HCT116 (cell line): ENCODE data around the gene CYP46A1. TPM values are rescaled to one million over a fixed set of nuclear protein-coding genes. Genes with fewer than 3 reads are reported as not detected.

Experiments
- ATAC-seq: fragments of 200-7000 bp; cut with Tn5 transposase; 2 replicates; pipeline ENCODE4 v1.9.1; 2020; ENCODE audit warnings: mild to moderate bottlenecking, moderate library complexity
- BruUV-seq: library from RNA; stranded (reverse); fragments of 400-500 nt; replicated peaks from 2 replicates; lab custom pipeline; 2021; lab: Mats Ljungman, UMichigan
- CTCF ChIA-PET: fragments of 300-600 bp; sonication (Branson Sonifier 250); formaldehyde crosslinking; loops from one replicate; lab custom pipeline; 2021; ENCODE audit warnings: antibody characterized with exemption; lab: Charles Lee
- POLR2A ChIA-PET: fragments of 300-600, 350-600 bp; sonication (Branson Sonifier 250); formaldehyde crosslinking; loops from one replicate; lab custom pipeline; 2021; ENCODE audit warnings: antibody characterized with exemption; lab: Charles Lee
- RAD21 ChIA-PET, 2 experiments: fragments of 300-600 bp; sonication (Branson Sonifier 250); formaldehyde crosslinking; loops; one replicate each; lab custom pipeline; 2023; ENCODE audit warnings: low total read pairs in 2 of 2; ENCODE audit not compliant: uncharacterized antibody in 2 of 2, unreplicated experiment in 2 of 2, low non-redundant PET in 1 of 2; lab: Charles Lee
- DNase-seq: peaks from one replicate; pipeline ENCODE4 v3.0.0-alpha.2; 2010; ENCODE audit warnings: low read depth, low spot score
- H2AFZ ChIP-seq: fragments of 200-600 bp; shearing (Covaris generic), sonication (generic); 2 replicates; pipeline ENCODE4 v1.6.1; 2017; ENCODE audit warnings: low read depth, mixed run types, mixed read lengths, antibody characterized with exemption, low read length; ENCODE audit not compliant: poor library complexity, severe bottlenecking
- H3K27ac ChIP-seq: 2 replicates; pipeline ENCODE4 v1.5.1; 2012; ENCODE audit warnings: low read depth, low read length
- H3K27me3 ChIP-seq: fragments of 200-600 bp; sonication (generic); 2 replicates; pipeline ENCODE4 v1.6.1; 2016; ENCODE audit warnings: mixed run types, low read length, mixed read lengths; ENCODE audit not compliant: insufficient read depth
- H3K36me3 ChIP-seq, 2 experiments: fragments of 200-500 bp in 1 of 2; fragments of 200-600 bp in 1 of 2; sonication (Bioruptor generic) in 1 of 2; sonication (generic) in 1 of 2; 2 replicates each; pipeline versions ENCODE4 v1.5.1 to v1.6.1; 2014 to 2016; ENCODE audit warnings: low read length in 2 of 2, inconsistent platforms in 1 of 2, mixed read lengths in 1 of 2, mixed run types in 1 of 2; ENCODE audit not compliant: insufficient read depth in 2 of 2, control insufficient read depth in 1 of 2
- H3K4me1 ChIP-seq, 2 experiments: fragments of 200-600 bp in 1 of 2; sonication (generic) in 1 of 2; 2 replicates each; pipeline versions ENCODE4 v1.5.1 to v1.6.1; 2012 to 2017; ENCODE audit warnings: low read length in 2 of 2, inconsistent platforms in 1 of 2, mild to moderate bottlenecking in 1 of 2, mixed read lengths in 1 of 2, mixed run types in 1 of 2, moderate library complexity in 1 of 2; ENCODE audit not compliant: insufficient read depth in 2 of 2, control insufficient read depth in 1 of 2
- H3K4me2 ChIP-seq: fragments of 200-600 bp; sonication (generic); 2 replicates; pipeline ENCODE4 v1.6.1; 2017; ENCODE audit warnings: mixed run types, low read length, mixed read lengths
- H3K4me3 ChIP-seq, 2 experiments: fragments of 200-600 bp in 1 of 2; sonication (generic) in 1 of 2; replicated peaks in 1 of 2; 2 replicates each; pipeline ENCODE4 v1.5.1; 2011 to 2016; ENCODE audit warnings: low read length in 2 of 2, control low read depth in 1 of 2, low read depth in 1 of 2, mild to moderate bottlenecking in 1 of 2, mixed read lengths in 1 of 2, mixed run types in 1 of 2
- H3K79me2 ChIP-seq: fragments of 200-600 bp; sonication (generic); 2 replicates; pipeline ENCODE4 v1.6.1; 2017; ENCODE audit warnings: mild to moderate bottlenecking, mixed run types, low read length, moderate library complexity, mixed read lengths; ENCODE audit not compliant: insufficient read depth
- H3K9ac ChIP-seq: fragments of 200-600 bp; sonication (generic); 2 replicates; pipeline ENCODE4 v1.6.1; 2016; ENCODE audit warnings: low read length, mixed read lengths
- H3K9me2 ChIP-seq: fragments of 200-600 bp; sonication (generic), shearing (Covaris generic); 2 replicates; pipeline ENCODE4 v1.6.1; 2017; ENCODE audit warnings: mixed run types, mild to moderate bottlenecking, moderate library complexity; ENCODE audit not compliant: insufficient read depth
- H3K9me3 ChIP-seq, 2 experiments: fragments of 200-500 bp in 1 of 2; fragments of 200-600 bp in 1 of 2; sonication (Bioruptor generic) in 1 of 2; sonication (generic) in 1 of 2; 2 replicates each; pipeline ENCODE4 v1.6.1; 2014 to 2017; ENCODE audit warnings: low read length in 2 of 2, mixed read lengths in 2 of 2, inconsistent platforms in 1 of 2, low read depth in 1 of 2, mild to moderate bottlenecking in 1 of 2, mixed run types in 1 of 2, moderate library complexity in 1 of 2; ENCODE audit not compliant: control insufficient read depth in 1 of 2, insufficient read depth in 1 of 2
- H4K20me1 ChIP-seq: fragments of 200-600 bp; sonication (generic), shearing (Covaris generic); 2 replicates; pipeline ENCODE4 v1.6.1; 2017; ENCODE audit warnings: mixed run types, mild to moderate bottlenecking, moderate library complexity; ENCODE audit not compliant: insufficient read depth
- CBX3 ChIP-seq: IDR thresholded peaks from 2 replicates; pipeline ENCODE4 v1.6.1; 2012; ENCODE audit warnings: low read depth
- EGR1 ChIP-seq: IDR thresholded peaks from 2 replicates; pipeline ENCODE4 v1.6.1; 2012; ENCODE audit warnings: low read depth
- EZH2 ChIP-seq: fragments of 200-600 bp; sonication (generic); IDR thresholded peaks from 2 replicates; pipeline ENCODE4 v1.6.1; 2017; ENCODE audit warnings: antibody characterized with exemption, mixed run types
- EZH2phosphoT487 ChIP-seq: fragments of 200-600 bp; IDR thresholded peaks from 2 replicates; pipeline ENCODE4 v1.6.1; 2018; ENCODE audit warnings: antibody characterized with exemption, borderline replicate concordance
- JUND ChIP-seq: IDR thresholded peaks from 2 replicates; pipeline ENCODE4 v1.6.1; 2012
- POLR2A ChIP-seq: IDR thresholded peaks from 2 replicates; pipeline ENCODE4 v1.7.0; 2011; ENCODE audit warnings: borderline replicate concordance; ENCODE audit not compliant: insufficient read depth, insufficient read length; ENCODE audit errors: extremely low read depth
- POLR2AphosphoS5 ChIP-seq: IDR thresholded peaks from 2 replicates; pipeline ENCODE4 v1.6.1; 2011; ENCODE audit warnings: mild to moderate bottlenecking, low read depth, low read length, moderate library complexity
- SIN3A ChIP-seq: IDR thresholded peaks from 2 replicates; pipeline ENCODE4 v1.6.1; 2012; ENCODE audit warnings: low read depth
- TCF7L2 ChIP-seq: IDR thresholded peaks from 2 replicates; pipeline ENCODE4 v1.7.0; 2011; ENCODE audit warnings: borderline replicate concordance, inconsistent platforms; ENCODE audit not compliant: insufficient read depth, insufficient read length; ENCODE audit errors: extremely low read depth
- YY1 ChIP-seq: IDR thresholded peaks from 2 replicates; pipeline ENCODE4 v1.6.1; 2011; ENCODE audit warnings: low read length, low read depth, moderate library complexity, mild to moderate bottlenecking; ENCODE audit not compliant: insufficient replicate concordance; ENCODE audit errors: extremely low read depth
- intact Hi-C: fragments of 100-400 bp; cut with micrococcal nuclease; formaldehyde crosslinking; loops from 2 replicates; pipeline ENCODE4 v1.10.0; 2022
- total RNA-seq: library from RNA; stranded (reverse); gene quantifications from one replicate; pipeline ENCODE4 v1.2.1, GENCODE V29; 2021; ENCODE audit not compliant: unreplicated experiment
- TF ChIP-seq, protein P1 (sequence below): IDR thresholded peaks from 2 replicates; pipeline ENCODE4 v1.6.1; 2012
- TF ChIP-seq, protein P2 (sequence below), 3 experiments: fragments of 200-600 bp in 1 of 3; sonication (generic) in 1 of 3; IDR thresholded peaks in 2 of 3; conservative IDR thresholded peaks in 1 of 3; 2 replicates each; pipeline ENCODE4 v1.5.1; 2012 to 2017; ENCODE audit warnings: low read depth in 2 of 3, low read length in 2 of 3, antibody characterized with exemption in 1 of 3, borderline replicate concordance in 1 of 3, control low read depth in 1 of 3, mild to moderate bottlenecking in 1 of 3, mixed read lengths in 1 of 3, mixed run types in 1 of 3, moderate library complexity in 1 of 3; ENCODE audit not compliant: insufficient read depth in 1 of 3
- TF ChIP-seq, protein P3 (sequence below): IDR thresholded peaks from 2 replicates; pipeline ENCODE4 v1.6.1; 2011; ENCODE audit warnings: mild to moderate bottlenecking, low read length, moderate library complexity; ENCODE audit not compliant: insufficient replicate concordance; ENCODE audit errors: extremely low read depth
- TF ChIP-seq, protein P4 (sequence below): IDR thresholded peaks from 2 replicates; pipeline ENCODE4 v1.6.1; 2012

Gene CYP46A1
- total RNA-seq, 1 experiment from 2014 or later = 0.76 TPM

DNA sequence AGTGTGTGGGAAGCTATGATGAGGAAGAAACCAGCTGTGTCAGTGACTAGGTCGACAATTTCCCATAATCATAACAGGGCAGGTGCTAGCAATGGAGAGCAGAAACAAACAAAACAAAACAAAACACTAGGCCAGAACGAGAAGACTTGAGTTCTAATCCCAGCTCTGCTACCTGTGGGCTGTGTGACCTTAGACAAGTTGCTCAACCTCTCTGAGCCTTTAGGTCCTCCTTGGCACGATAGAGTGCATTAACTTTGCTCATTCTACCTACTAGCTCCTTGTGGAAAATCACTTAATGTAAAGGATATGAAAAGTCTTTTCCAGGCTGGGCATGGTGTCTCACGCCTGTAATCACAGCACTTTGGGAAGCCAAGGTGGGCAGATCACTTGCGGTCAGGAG lies 27.9 kb upstream of the CYP46A1 start:
- H2AFZ ChIP-seq = no peak overlapping the region
- H3K9ac ChIP-seq = no peak overlapping the region
- intact Hi-C loops = no loop called here
- H3K27me3 ChIP-seq = 0 out of 2 replicates have a peak, but pooled peaks cover 7% of the 10 kb centered on the region
- DNase-seq = no peak
- RAD21 ChIA-PET = no interaction called here
- H3K79me2 ChIP-seq = no peaks in the 10 kb centered on the region
- no peaks in the 10 kb centered on the region for H4K20me1 ChIP-seq
- CTCF ChIA-PET = no interaction called here
- no peak for TF ChIP-seq TCF7L2
- no peak for TF ChIP-seq YY1
- H3K27ac ChIP-seq = no peak overlapping the region
- no peak overlapping the region for H3K4me2 ChIP-seq
- no peak for ATAC-seq
- POLR2A ChIA-PET = no interaction called here
- no TSS peak for BruUV-seq
- H3K9me3 ChIP-seq = no peaks in the 10 kb centered on the region
- H3K36me3 ChIP-seq = no peaks in the 10 kb centered on the region
- H3K9me2 ChIP-seq = no peaks in the 10 kb centered on the region
- no peak overlapping the region for H3K4me3 ChIP-seq
- H3K4me1 ChIP-seq = peaks cover 7 to 11% of the 10 kb centered on the region in 2 experiments; a peak in 3 of 4 replicates

GRCh38 chr14:99657645-99658155 lies 26.4 kb upstream of the CYP46A1 start:
- ATAC-seq (no peak), DNase-seq (no peak)
- H3K36me3 ChIP-seq = no peaks in the 10 kb centered on the region
- RAD21 ChIA-PET = no interaction called here
- no peak overlapping the region for H3K27ac ChIP-seq
- no peak overlapping the region for H3K9ac ChIP-seq
- H3K9me3 ChIP-seq = no peaks in the 10 kb centered on the region
- CTCF ChIA-PET = no interaction called here
- H2AFZ ChIP-seq = no peak overlapping the region
- intact Hi-C loops = no loop called here
- no peaks in the 10 kb centered on the region for H4K20me1 ChIP-seq
- H3K4me1 ChIP-seq = peaks cover 7 to 12% of the 10 kb centered on the region in 2 experiments; a peak in 3 of 4 replicates
- 0 out of 2 replicates have a peak, but pooled peaks cover 7% of the 10 kb centered on the region for H3K27me3 ChIP-seq
- POLR2A ChIA-PET = no interaction called here
- H3K4me3 ChIP-seq = no peak overlapping the region
- H3K79me2 ChIP-seq = no peaks in the 10 kb centered on the region
- no peaks in the 10 kb centered on the region for H3K9me2 ChIP-seq
- BruUV-seq = no TSS peak
- no peak overlapping the region for H3K4me2 ChIP-seq
- TF ChIP-seq CBX3 = no peak
- TF ChIP-seq, protein P1, sequence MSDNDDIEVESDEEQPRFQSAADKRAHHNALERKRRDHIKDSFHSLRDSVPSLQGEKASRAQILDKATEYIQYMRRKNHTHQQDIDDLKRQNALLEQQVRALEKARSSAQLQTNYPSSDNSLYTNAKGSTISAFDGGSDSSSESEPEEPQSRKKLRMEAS = no peak
- TF ChIP-seq, protein P2, sequence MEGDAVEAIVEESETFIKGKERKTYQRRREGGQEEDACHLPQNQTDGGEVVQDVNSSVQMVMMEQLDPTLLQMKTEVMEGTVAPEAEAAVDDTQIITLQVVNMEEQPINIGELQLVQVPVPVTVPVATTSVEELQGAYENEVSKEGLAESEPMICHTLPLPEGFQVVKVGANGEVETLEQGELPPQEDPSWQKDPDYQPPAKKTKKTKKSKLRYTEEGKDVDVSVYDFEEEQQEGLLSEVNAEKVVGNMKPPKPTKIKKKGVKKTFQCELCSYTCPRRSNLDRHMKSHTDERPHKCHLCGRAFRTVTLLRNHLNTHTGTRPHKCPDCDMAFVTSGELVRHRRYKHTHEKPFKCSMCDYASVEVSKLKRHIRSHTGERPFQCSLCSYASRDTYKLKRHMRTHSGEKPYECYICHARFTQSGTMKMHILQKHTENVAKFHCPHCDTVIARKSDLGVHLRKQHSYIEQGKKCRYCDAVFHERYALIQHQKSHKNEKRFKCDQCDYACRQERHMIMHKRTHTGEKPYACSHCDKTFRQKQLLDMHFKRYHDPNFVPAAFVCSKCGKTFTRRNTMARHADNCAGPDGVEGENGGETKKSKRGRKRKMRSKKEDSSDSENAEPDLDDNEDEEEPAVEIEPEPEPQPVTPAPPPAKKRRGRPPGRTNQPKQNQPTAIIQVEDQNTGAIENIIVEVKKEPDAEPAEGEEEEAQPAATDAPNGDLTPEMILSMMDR (IDR thresholded peaks at IDR 0.05 in 2 of 3, conservative IDR thresholded peaks at IDR 0.05 in 1 of 3; ENCODE audit: borderline replicate concordance in 1 of 3, insufficient read depth in 1 of 3, low read depth in 2 of 3, low read length in 2 of 3) = no peak
- no peak for TF ChIP-seq POLR2A
- TF ChIP-seq YY1 = no peak
- TF ChIP-seq, protein P3, sequence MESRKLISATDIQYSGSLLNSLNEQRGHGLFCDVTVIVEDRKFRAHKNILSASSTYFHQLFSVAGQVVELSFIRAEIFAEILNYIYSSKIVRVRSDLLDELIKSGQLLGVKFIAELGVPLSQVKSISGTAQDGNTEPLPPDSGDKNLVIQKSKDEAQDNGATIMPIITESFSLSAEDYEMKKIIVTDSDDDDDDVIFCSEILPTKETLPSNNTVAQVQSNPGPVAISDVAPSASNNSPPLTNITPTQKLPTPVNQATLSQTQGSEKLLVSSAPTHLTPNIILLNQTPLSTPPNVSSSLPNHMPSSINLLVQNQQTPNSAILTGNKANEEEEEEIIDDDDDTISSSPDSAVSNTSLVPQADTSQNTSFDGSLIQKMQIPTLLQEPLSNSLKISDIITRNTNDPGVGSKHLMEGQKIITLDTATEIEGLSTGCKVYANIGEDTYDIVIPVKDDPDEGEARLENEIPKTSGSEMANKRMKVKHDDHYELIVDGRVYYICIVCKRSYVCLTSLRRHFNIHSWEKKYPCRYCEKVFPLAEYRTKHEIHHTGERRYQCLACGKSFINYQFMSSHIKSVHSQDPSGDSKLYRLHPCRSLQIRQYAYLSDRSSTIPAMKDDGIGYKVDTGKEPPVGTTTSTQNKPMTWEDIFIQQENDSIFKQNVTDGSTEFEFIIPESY = no peak
- no peak for TF ChIP-seq EZH2
- TF ChIP-seq EGR1 = no peak
- no peak for TF ChIP-seq SIN3A
- no peak for TF ChIP-seq POLR2AphosphoS5
- no peak for TF ChIP-seq JUND
- no peak for TF ChIP-seq TCF7L2
- TF ChIP-seq EZH2phosphoT487 = no peak
- TF ChIP-seq, protein P4, sequence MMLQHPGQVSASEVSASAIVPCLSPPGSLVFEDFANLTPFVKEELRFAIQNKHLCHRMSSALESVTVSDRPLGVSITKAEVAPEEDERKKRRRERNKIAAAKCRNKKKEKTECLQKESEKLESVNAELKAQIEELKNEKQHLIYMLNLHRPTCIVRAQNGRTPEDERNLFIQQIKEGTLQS = no peak
